Right lobe of liver (tissue), 4 donors: ENCODE data around the gene ARFGAP1.

Source experiments
- POLR2A ChIP-seq: fragments of 450-650 bp; IDR thresholded peaks from one replicate; pipeline ENCODE4 v1.6.1; 2017; ENCODE audit warnings: antibody characterized with exemption, mild to moderate bottlenecking
- TF ChIP-seq, protein P1 (sequence below), 4 donors: fragments of 200-600 bp in 3 of 4; fragments of 450-650 bp in 1 of 4; IDR thresholded peaks; one replicate each; pipeline versions ENCODE4 v1.5.1 to v1.8.0; 2016 to 2022; ENCODE audit warnings: antibody characterized with exemption in 4 of 4, mild to moderate bottlenecking in 2 of 4
- donor health status: DM: no; HTN: no; CAD: no.
- donor health status: DM: no; HTN: no; CAD: no.
- donor health status: DM: no; HTN: yes; CAD: no.

DNA sequence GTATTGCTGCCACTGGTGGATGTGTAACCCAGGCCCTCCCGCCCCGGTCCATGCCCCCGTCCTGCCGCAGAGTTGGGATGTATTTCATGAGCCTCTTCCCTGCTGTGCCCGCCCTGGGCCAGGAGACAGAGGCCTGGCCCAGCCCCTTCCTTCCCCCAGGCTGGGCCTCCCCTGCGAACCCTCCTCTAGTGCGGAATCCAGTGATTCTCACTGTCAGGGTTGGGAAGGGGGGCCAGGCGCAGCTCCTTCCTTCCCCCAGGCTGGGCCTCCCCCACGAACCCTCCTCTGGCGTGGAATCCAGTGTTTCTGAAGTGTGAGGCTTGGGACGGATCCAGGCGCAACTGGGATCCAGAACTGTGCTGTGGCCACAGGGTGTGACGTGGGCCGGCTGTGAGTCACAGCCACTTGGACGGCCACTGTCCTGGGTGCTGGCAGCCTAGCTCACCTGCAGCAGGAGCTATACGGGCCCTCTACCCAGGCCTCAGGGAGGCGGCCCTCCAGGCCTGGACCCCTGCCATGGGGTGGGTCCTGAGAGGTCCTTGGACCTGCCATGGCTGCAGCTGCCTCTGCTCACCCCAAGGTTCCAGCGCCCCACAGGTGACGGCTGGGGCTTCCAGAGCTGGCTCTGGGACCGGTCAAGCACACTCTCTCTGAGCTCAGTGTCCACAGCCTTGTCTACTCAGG lies 48.7 kb downstream of the ARFGAP1 start:
- TF ChIP-seq, protein P1, sequence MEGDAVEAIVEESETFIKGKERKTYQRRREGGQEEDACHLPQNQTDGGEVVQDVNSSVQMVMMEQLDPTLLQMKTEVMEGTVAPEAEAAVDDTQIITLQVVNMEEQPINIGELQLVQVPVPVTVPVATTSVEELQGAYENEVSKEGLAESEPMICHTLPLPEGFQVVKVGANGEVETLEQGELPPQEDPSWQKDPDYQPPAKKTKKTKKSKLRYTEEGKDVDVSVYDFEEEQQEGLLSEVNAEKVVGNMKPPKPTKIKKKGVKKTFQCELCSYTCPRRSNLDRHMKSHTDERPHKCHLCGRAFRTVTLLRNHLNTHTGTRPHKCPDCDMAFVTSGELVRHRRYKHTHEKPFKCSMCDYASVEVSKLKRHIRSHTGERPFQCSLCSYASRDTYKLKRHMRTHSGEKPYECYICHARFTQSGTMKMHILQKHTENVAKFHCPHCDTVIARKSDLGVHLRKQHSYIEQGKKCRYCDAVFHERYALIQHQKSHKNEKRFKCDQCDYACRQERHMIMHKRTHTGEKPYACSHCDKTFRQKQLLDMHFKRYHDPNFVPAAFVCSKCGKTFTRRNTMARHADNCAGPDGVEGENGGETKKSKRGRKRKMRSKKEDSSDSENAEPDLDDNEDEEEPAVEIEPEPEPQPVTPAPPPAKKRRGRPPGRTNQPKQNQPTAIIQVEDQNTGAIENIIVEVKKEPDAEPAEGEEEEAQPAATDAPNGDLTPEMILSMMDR (IDR thresholded peaks at IDR 0.05): no peak
- no peak for TF ChIP-seq POLR2A
